Measurements from ENCODE around the gene PVR. TPM values are rescaled to one million over a fixed set of nuclear protein-coding genes. Genes with fewer than 3 reads are reported as not detected.
A peak's percentile ranks its signal among the peaks of the same experiment; 100 is the strongest.

The PVR gene
- total RNA-seq, 1 donor from 2014 or later = 26.0 TPM

GRCh38 chr19:44671400-44671799 lies 27.7 kb downstream of the PVR start, which contains the start of gene CEACAM19:
Gene CEACAM19 (plus strand): TSS chr19:44671482. CDS start chr19:44671932, 450 bp downstream.
- peak in 1 of 2 donors; percentile 61 for TF ChIP-seq POLR2AphosphoS5 (IDR thresholded peaks at IDR 0.05; ENCODE audit: insufficient read depth in 1 of 2, low read depth in 1 of 2)
- no peak for TF ChIP-seq POLR2A (IDR thresholded peaks at IDR 0.05)
- DNase-seq (ENCODE audit: extremely low spot score in 2 of 2) = no peak
- Histone ChIP-seq H3K27me3 (no peaks in the 10 kb centered on the region), H3K4me1 (no peaks in the 10 kb centered on the region), H3K36me3 (no peaks in the 10 kb centered on the region), H3K9me3 (no peaks in the 10 kb centered on the region), H3K4me3 (peak within 1 kb of the TSS in 1 of 2 donors; percentile 9), H3K27ac (peak within 1 kb of the TSS; percentile 59)
- intact Hi-C loops (cut with DNase I) = no loop called here

- no peak overlapping the region for H3K27ac ChIP-seq
- H3K27me3 ChIP-seq = no peaks in the 10 kb centered on the region
- H3K4me1 ChIP-seq = no peaks in the 10 kb centered on the region
- no peaks in the 10 kb centered on the region for H3K9me3 ChIP-seq
- peak overlapping the region in 1 of 2 donors; percentile 9 for H3K4me3 ChIP-seq
- no peaks in the 10 kb centered on the region for H3K36me3 ChIP-seq
- TF ChIP-seq, protein P1, sequence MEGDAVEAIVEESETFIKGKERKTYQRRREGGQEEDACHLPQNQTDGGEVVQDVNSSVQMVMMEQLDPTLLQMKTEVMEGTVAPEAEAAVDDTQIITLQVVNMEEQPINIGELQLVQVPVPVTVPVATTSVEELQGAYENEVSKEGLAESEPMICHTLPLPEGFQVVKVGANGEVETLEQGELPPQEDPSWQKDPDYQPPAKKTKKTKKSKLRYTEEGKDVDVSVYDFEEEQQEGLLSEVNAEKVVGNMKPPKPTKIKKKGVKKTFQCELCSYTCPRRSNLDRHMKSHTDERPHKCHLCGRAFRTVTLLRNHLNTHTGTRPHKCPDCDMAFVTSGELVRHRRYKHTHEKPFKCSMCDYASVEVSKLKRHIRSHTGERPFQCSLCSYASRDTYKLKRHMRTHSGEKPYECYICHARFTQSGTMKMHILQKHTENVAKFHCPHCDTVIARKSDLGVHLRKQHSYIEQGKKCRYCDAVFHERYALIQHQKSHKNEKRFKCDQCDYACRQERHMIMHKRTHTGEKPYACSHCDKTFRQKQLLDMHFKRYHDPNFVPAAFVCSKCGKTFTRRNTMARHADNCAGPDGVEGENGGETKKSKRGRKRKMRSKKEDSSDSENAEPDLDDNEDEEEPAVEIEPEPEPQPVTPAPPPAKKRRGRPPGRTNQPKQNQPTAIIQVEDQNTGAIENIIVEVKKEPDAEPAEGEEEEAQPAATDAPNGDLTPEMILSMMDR (IDR thresholded peaks at IDR 0.05) = no peak
- TF ChIP-seq POLR2AphosphoS5 (IDR thresholded peaks at IDR 0.05; ENCODE audit: insufficient read depth in 1 of 2, low read depth in 1 of 2) (no peak), POLR2A (IDR thresholded peaks at IDR 0.05) (no peak)
- intact Hi-C loops (cut with DNase I) = no loop called here
- DNase-seq (ENCODE audit: extremely low spot score in 2 of 2) = no peak
Observed at GRCh38 chr19:44672226-44672625, 28.5 kb downstream of the PVR start.

GRCh38 chr19:44673510-44673909 lies 29.8 kb downstream of the PVR start:
- H3K36me3 ChIP-seq = no peaks in the 10 kb centered on the region
- no peaks in the 10 kb centered on the region for H3K4me1 ChIP-seq
- DNase-seq (ENCODE audit: extremely low spot score in 2 of 2) = no peak
- H3K9me3 ChIP-seq = no peaks in the 10 kb centered on the region
- H3K27me3 ChIP-seq = no peaks in the 10 kb centered on the region
- no peak overlapping the region for H3K4me3 ChIP-seq
- H3K27ac ChIP-seq = no peak overlapping the region
- TF ChIP-seq POLR2AphosphoS5 (IDR thresholded peaks at IDR 0.05; ENCODE audit: insufficient read depth in 1 of 2, low read depth in 1 of 2) (no peak), POLR2A (IDR thresholded peaks at IDR 0.05) (no peak)
- TF ChIP-seq, protein P1 (IDR thresholded peaks at IDR 0.05) = no peak
- intact Hi-C loops (cut with DNase I) = no loop called here

- TF ChIP-seq, protein P1 (IDR thresholded peaks at IDR 0.05) = no peak
- TF ChIP-seq POLR2AphosphoS5 (IDR thresholded peaks at IDR 0.05; ENCODE audit: insufficient read depth in 1 of 2, low read depth in 1 of 2) (no peak), POLR2A (IDR thresholded peaks at IDR 0.05) (no peak)
- Histone ChIP-seq H3K27ac (no peak overlapping the region), H3K4me3 (no peak overlapping the region), H3K9me3 (no peaks in the 10 kb centered on the region), H3K36me3 (no peaks in the 10 kb centered on the region), H3K4me1 (no peaks in the 10 kb centered on the region), H3K27me3 (no peaks in the 10 kb centered on the region)
- intact Hi-C loops (cut with DNase I) = no loop called here
- DNase-seq (ENCODE audit: extremely low spot score in 2 of 2) = no peak
Observed at GRCh38 chr19:44675521-44675920, 31.8 kb downstream of the PVR start.

DNA sequence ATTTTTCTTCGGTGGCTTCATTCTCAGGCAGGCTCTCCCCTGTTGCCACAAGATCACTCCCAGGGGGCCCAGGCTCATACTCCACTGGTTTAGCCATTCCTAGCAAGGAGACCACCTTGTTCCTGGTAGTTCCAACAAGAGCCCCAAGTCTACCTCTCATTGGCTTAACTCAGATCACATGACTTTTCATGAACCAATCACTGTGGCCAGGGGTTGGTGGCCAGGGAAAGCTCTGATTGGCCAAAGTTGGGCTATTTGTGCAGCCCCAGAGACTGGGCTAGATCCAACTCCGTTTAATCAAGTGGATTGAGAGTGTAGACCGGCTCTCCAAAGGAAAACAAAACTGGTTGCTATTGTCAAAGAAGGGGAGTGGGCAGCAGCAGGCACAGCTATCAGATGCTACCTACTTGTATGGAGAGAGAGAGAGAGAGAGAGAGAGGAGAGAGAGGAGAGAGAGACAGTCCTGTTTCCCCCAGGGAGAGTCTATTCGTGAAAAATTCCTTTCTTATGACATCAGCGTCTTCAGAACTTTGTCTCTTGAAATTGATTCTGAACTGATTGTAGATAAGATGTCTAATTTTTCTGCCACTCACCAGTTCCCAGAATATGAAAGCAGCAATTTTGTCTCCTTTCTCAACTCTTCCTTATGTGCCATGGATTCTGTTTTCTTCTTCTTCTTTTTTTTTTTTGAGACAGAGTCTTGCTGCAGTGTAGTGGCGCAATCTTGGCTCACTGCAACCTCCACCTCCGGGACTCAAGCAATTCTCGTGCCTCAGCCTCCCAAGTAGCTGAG lies 33.5 kb downstream of the PVR start:
- Histone ChIP-seq H3K27ac (no peak overlapping the region), H3K9me3 (no peaks in the 10 kb centered on the region), H3K27me3 (no peaks in the 10 kb centered on the region), H3K36me3 (no peaks in the 10 kb centered on the region), H3K4me3 (no peak overlapping the region), H3K4me1 (no peaks in the 10 kb centered on the region)
- TF ChIP-seq POLR2AphosphoS5 (IDR thresholded peaks at IDR 0.05; ENCODE audit: insufficient read depth in 1 of 2, low read depth in 1 of 2) (no peak), POLR2A (IDR thresholded peaks at IDR 0.05) (no peak)
- TF ChIP-seq, protein P1 (IDR thresholded peaks at IDR 0.05) = no peak
- intact Hi-C loops (cut with DNase I) = no loop called here
- no peak for DNase-seq (ENCODE audit: extremely low spot score in 2 of 2)
